K562 (cell line): ENCODE measurements around the gene RHOV.

Experiments
- EZH2 ChIP-seq: IDR thresholded peaks from 2 replicates; pipeline ENCODE4 v1.6.1; 2012; ENCODE audit warnings: low read depth, mild to moderate bottlenecking, inconsistent platforms, low read length, borderline replicate concordance
- FOS ChIP-seq: IDR thresholded peaks from 3 replicates; pipeline ENCODE4 v1.6.1; 2011; ENCODE audit not compliant: insufficient read length; ENCODE audit errors: extremely low read depth
- FOXP1 ChIP-seq: sonication (generic); formaldehyde crosslinking; IDR thresholded peaks from 2 replicates; pipeline ENCODE4 v1.8.0; 2022; ENCODE audit warnings: mild to moderate bottlenecking, missing genetic modification reagents
- HNRNPUL1 ChIP-seq: fragments of 200-400 bp; formaldehyde crosslinking; IDR thresholded peaks from 2 replicates; pipeline ENCODE4 v1.6.1; 2017; ENCODE audit warnings: low read length
- MAFK ChIP-seq: IDR thresholded peaks from 2 replicates; pipeline ENCODE4 v1.6.1; 2011; ENCODE audit warnings: low read length, improper control_type of control experiment
- POLR2A ChIP-seq: fragments of 450-650 bp; conservative IDR thresholded peaks from 2 replicates; pipeline ENCODE4 v1.6.1; 2016
- RBM34 ChIP-seq: fragments of 200-400 bp; formaldehyde crosslinking; IDR thresholded peaks from 2 replicates; pipeline ENCODE4 v1.6.1; 2018; ENCODE audit warnings: low read length, borderline replicate concordance; ENCODE audit not compliant: insufficient read depth
- SMARCA5 ChIP-seq: fragments of 450-650 bp; IDR thresholded peaks from 2 replicates; pipeline ENCODE4 v1.6.1; 2016
- TBL1XR1 ChIP-seq, 2 experiments: IDR thresholded peaks; 2 replicates each; pipeline ENCODE4 v1.6.1; 2012; ENCODE audit warnings: improper control_type of control experiment in 2 of 2, low read length in 2 of 2, mild to moderate bottlenecking in 1 of 2
- ZHX1 ChIP-seq: fragments of 150-350 bp; conservative IDR thresholded peaks from 2 replicates; pipeline ENCODE4 v1.6.1; 2014; ENCODE audit warnings: low read length
- ZKSCAN1 ChIP-seq: fragments of 150-350 bp; IDR thresholded peaks from 2 replicates; pipeline ENCODE4 v1.6.1; 2016; ENCODE audit warnings: low read depth, low read length
- ZNF644 ChIP-seq: fragments of 200-800 bp; sonication (Bioruptor generic); IDR thresholded peaks from 2 replicates; pipeline ENCODE4 v1.6.1; 2016; ENCODE audit warnings: low read depth, missing genetic modification characterization, missing compliant biosample characterization
- ZNF717 ChIP-seq: fragments of 250-450 bp; sonication (Bioruptor Pico); IDR thresholded peaks from 2 replicates; pipeline ENCODE4 v1.5.0; 2021
- TF ChIP-seq, protein P1 (sequence below): fragments of 450-650 bp; IDR thresholded peaks from 2 replicates; pipeline ENCODE4 v1.7.0; 2016; ENCODE audit warnings: borderline replicate concordance

DNA sequence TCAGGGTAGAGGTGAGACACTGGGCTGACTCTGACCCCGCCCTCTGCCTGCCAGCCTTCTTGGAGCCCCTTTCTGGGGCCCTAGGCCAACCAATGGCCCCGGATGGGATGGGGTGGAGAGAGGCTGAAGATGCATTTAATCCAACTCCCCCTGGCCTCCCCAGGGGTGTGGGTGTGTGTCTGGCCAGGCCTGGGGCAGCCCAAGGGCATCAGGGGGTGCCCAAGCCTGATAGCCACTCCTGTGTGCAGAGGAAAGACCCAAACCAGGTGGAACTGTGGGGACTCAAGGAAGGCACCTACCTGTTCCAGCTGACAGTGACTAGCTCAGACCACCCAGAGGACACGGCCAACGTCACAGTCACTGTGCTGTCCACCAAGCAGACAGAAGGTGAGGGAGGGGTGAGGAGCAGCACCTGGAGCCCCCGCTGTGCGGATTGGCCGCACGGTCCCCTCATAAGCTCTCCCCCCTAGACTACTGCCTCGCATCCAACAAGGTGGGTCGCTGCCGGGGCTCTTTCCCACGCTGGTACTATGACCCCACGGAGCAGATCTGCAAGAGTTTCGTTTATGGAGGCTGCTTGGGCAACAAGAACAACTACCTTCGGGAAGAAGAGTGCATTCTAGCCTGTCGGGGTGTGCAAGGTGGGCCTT, 20.7 kb downstream of the RHOV start:
- TF ChIP-seq POLR2A = no peak
- TF ChIP-seq RBM34 = no peak
- TF ChIP-seq FOS = no peak
- no peak for TF ChIP-seq MAFK
- TF ChIP-seq ZHX1 = no peak
- TF ChIP-seq, protein P1, sequence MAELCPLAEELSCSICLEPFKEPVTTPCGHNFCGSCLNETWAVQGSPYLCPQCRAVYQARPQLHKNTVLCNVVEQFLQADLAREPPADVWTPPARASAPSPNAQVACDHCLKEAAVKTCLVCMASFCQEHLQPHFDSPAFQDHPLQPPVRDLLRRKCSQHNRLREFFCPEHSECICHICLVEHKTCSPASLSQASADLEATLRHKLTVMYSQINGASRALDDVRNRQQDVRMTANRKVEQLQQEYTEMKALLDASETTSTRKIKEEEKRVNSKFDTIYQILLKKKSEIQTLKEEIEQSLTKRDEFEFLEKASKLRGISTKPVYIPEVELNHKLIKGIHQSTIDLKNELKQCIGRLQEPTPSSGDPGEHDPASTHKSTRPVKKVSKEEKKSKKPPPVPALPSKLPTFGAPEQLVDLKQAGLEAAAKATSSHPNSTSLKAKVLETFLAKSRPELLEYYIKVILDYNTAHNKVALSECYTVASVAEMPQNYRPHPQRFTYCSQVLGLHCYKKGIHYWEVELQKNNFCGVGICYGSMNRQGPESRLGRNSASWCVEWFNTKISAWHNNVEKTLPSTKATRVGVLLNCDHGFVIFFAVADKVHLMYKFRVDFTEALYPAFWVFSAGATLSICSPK = no peak
- no peak for TF ChIP-seq ZKSCAN1
- no peak for TF ChIP-seq ZNF644 (tag)
- TF ChIP-seq HNRNPUL1 = no peak
- TF ChIP-seq SMARCA5 = no peak
- no peak for TF ChIP-seq FOXP1 (CRISPR knock-in tag)
- no peak for TF ChIP-seq ZNF717 (CRISPR knock-in tag)
- no peak for TF ChIP-seq TBL1XR1 (IDR thresholded peaks at IDR 0.05; ENCODE audit: low read length in 2 of 2)
- no peak for TF ChIP-seq EZH2
